NOMO-1 treated with DMSO at 0.1 percent for 48 hours (cell line): Measurements from ENCODE around the gene DNAAF8.
"Not testable (repeated sequence)": the region's sequence is repeated elsewhere in the genome, so short reads cannot be mapped to it uniquely, and the experiment has no call there.

Source experiments
- DNase-seq: peaks from one replicate; lab custom pipeline; 2025; ENCODE audit not compliant: unreplicated experiment; lab: John Stamatoyannopoulos, UW

DNAAF8 gene

DNA sequence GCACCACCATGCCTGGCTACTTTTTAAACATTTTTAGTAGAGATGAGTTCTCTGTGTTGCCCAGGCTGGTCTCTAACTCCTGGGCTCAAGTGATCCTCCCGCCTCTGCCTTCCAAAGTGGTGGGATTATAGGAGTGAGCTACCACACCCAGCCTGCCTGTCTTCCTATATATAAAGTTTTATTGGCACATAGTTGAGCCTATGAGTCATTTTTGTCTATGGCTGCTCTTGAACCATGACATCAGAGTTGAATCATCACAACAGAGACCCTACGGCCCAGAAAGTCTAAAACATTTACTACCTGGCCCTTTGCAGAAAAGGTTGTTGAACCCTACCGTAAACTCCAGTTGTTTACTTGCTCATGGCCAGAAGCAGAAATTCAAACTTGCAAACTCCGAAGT lies 45.9 kb downstream of the DNAAF8 start:
- DNase-seq, result no peak

DNA sequence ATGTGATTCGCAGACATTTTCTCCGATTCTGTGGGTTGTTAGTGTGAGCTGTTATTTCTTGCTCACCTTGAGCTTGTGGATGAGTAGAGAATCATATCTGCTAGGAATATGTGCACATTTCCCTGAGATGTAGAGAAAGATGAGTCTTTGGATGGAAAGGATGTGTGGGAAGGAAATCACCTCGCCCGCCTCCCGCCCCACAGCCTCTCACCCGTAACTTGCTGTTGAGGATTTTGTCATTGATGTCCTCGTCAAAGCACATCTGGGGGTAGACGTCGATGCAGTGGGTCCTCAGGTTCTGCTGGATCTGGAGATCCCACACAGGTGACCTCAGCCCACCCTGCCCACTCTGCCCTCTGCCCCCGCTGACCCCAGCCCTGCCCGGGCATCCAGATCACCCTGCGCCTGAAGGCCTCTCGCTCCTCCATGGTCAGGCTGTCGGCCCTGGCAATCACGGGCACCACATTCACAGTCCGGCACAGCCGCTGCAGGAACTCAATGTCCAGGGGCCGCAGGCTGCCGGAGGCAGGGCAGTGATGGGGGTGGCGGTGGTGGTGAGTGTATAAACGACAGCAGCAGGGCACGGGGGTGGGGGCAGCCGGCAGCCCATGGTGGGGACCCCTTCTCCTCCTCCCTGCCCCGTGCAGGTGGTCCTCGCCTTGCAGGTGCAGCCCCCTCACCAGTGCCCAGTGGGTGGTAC lies 49.1 kb downstream of the DNAAF8 start:
- DNase-seq, result no peak

DNA sequence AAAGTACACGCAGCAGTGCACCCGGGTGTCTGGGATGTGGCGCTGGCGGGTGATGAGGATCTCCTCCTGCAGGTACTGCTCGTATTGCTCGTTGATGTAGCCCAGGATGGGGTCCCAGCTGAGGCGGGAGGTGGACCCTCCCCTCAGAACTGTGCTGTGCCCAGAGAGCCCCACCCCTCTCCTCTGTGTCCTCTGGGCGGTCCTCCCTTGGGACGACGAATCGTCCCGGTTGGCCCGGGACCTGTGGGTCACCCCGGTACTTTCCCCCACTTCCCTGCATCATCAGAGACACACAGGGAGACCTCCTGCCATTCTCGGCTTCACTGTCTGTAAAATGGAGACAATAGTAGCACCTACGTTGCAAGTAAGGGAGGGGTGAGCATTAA lies 49.6 kb downstream of the DNAAF8 start:
- no peak for DNase-seq

DNA sequence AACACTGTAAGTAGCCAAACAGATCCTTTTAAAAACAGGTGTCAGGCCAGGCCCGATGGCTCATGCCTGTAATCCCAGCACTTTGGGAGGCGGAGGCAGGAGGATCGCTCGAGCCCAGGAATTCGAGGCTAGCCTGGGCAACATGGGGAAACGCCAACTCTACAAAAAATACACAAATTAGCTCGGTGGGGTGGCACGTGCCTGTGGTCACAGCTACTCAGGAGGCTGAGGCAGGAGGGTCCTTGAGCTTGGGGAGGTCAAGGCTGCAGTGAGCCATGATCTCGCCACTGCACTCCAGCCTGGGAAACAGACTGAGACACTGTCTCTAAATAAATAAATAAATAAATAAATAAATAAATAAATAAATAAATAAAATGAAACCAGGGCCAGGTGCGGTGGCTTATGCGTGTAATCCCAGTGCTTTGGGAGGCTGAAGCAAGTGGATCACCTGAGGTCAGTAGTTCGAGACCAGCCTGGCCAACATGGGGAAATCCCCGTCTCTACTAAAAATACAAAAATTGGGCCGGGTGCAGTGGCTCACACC lies 50.2 kb downstream of the DNAAF8 start:
- not testable (repeated sequence) for DNase-seq

DNA sequence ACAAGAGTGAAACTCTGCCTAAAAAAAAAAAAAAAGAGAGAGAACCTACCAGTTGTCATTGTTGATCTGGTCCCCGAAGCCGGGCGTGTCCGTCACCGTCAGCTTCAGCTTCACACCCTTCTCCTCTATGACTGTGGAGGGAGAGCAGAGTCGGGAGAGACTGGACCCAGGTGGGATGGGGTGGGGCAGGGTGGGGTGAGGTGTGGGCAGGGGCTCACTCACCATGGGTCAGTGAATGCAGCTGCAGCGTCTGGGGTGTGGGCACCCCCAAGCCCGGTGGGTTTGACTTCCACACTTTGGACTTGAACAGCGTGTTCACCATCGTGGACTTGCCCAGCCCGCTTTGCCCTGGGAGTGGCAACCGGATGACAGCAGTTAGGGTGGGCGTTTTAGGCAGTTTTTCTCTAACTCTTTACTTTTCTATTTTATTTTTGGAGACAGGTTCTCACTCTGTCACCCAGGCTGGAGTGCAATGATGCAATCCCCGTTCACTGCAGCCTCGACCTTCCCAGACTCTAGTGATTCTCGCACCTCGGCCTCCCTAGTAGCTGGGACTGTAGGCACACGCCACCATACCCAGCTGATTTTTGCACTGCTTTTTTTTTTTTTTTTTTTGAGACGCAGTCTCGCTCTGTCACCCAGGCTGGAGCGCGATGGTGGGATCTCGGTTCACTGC lies 51.6 kb downstream of the DNAAF8 start:
- DNase-seq, result no peak

DNA sequence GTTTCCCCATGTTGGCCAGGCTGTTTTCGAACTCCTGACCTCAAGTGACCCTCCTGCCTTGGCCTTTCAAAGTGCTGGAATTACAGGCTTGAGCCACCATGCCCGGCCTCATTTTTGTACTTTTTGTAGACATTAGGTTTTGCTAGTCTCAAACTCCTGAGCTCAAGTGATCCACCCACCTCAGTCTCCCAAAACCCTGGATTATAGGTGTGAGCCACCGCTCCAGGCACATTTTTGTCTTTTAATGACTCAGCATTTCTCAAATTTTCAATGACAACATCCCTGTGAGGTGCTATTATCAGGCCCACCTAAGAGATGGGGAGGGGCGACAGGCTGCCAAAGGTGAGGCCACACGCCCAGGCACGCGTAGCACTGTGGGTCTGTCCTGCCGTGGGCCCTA lies 52.7 kb downstream of the DNAAF8 start:
- no peak for DNase-seq

DNA sequence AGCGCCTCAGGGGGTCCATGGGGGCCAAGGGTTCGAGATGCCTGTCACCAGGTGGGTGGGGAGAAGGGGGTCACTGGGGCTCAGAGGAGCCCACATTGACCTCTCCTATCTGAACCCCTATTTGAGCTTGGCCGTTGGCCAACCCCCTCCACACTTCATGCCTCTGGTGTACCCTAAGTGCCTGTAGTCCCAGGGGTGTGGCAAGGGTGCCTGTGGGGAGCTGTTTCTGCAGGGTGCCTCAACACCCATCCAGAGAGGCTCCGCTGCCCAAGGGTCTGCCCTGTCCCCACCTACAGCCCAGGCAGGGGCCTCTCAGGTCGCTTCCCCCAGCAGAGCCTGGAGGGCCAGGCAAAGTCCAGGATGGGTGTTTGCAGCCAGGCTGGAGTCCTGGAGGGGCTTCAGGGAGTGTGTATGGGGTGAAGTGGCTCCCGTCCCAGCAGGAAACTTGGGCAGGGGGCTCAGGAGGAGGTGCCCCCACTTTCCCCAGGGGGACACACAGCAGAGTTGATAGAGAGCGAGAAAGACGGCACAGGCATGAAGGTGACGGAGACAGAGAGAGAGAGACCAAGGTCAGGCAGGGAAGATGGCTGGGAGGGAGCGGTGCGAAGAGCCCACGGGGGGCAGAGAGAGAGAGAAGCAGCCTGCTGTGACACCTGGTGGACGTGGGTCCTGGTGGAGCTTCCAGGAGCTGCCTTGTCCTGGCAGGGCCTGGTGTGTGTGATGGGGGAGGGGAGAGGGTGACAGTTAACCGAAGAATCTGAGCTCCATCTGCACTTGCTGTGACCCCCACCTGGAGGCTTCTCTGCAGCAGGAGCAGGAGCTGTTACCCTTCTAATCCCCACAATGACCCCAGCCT lies 53.5 kb downstream of the DNAAF8 start, which contains the start of gene SEPTIN12:
TSS of gene SEPTIN12 (minus strand) at position 719 of the 856 bp plus-strand sequence. CDS start at position 19, 700 bp downstream.
- DNase-seq, result no peak

DNA sequence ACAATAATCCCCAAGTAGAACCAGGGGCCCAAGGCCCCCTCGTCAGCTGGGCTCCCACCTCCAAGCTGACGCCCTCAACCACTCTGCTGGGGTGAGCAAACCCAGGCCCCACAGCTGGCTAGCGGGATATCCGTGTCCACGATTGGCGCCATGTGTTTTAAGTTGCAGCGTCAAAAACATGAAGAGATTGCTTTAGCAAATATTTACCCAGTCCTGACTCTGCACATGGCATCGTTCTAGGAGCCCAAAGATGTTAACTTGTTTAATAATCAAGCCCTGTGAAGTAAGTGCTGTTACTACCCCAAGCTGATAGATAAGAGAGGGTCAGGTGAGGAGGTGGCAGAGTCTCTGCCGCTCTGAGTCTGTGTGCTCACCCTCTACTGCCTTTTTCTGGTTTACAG lies 54.2 kb downstream of the DNAAF8 start:
- no peak for DNase-seq

DNA sequence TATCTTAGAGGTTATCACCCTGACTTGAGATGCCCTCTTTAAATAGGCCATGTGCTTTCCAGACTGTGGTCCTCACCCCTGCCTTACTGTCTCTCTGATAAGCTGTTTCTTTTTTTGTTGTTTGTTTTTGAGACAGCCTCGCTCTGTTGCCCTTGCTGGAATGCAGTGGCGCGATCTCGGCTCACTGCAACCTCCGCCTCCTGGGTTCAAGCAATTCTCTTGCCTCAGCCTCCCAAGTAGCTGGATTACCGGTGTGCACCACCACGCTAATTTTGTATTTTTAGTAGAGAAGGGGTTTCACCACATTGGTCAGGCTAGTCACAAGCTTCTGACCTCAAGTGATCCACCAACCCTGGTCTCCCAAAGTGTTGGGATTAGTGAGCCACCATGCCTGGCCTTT lies 54.6 kb downstream of the DNAAF8 start:
- no peak for DNase-seq

DNA sequence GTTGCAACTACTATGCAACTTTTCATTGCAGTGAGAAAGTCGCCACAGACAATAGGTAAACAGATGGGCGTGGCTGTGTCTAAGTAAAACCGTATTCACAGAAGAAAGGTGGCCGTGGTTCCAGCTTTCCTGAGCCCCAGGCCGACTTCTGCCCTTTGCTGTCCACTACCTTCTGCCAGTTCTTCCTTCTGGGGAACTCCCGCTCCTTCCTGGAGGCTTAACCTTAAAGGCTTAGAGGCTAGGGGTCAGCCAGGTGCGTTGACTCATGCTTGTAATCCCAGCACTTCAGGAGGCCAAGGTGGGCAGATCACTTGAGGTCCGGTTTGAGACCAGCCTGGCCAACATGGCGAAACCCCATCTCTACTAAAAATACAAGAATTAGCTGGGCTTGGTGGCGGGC lies 55.9 kb downstream of the DNAAF8 start:
- no peak for DNase-seq

DNA sequence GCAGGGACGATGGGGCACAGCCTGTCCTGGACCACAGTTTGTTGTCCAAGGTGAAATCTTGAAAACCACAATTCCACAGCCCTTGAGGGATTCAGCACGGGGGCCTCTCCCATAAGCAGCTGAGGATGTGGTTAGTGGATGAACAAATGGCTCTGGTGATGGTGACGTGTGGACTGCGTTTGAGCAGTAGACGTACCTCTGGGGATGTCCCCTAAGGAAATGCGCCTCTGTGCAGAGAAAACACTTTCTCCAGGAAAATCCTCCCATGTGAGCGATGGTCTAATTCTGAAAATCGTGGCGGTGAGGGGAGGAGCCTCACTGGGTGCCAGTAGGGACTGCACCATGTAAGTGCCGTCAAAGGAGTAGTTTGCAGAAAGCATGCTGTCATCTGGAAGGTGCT lies 56.5 kb downstream of the DNAAF8 start:
- DNase-seq, result no peak

DNA sequence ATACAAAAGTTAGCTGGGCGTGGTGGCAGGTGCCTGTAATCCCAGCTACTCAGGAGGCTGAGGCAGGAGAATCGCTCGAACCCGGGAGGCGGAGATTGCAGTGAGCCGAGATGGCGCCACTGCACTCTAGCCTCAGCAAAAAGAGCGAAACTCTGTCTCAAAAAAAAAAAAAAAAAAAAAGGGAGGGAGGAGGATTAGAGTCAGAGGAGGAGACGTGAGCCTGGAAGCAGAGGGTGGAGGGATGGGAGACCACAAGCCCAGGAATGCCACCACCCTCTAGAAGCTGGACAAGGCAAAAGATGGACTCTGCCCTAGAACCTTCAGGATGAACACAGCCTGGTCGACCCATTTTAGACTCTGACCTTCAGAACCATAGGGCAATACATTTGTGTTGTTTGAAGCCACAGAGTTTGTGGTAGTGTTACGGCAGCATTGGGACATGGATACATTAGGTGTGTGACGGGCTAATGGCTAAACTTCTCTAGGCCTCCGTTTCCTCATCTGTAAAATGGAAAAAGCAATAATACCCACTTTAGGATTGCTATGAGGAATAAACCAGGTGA lies 58.7 kb downstream of the DNAAF8 start:
- no peak for DNase-seq

DNA sequence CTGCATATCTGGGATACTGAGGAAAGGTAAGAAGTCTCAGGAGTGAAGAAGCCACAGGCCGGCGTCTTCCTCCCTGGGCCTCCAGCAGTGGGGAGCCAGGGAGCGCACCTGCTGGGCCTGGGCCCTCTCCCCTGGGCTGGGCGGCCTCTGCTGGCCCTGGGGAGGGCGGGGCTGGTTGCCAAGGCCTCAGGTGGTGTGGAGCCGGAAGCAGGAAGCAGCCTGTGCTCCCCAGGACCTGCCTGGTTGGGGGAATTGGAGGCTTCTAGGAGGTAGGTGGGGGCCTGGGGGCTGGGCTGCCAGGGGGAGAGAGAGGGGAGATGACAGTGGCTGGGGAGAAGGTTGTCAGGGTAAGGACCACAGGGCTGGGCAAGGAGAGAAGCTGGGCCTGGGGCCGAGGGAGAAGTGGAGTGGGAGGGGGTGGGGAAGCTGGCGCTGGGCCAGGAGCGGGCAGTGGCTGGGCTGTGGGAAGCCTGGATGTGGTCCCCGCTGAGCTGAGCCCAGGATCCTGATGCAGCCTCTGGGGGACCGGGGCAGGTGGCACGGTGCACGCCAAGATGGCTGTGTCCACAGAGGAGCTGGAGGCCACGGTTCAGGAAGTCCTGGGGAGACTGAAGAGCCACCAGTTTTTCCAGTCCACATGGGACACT lies 61.0 kb downstream of the DNAAF8 start, which contains the start of gene SMIM22:
TSS of gene SMIM22 (plus strand) at position 189 of the 647 bp plus-strand sequence. CDS start at position 555, 366 bp downstream.
- DNase-seq, result no peak

DNA sequence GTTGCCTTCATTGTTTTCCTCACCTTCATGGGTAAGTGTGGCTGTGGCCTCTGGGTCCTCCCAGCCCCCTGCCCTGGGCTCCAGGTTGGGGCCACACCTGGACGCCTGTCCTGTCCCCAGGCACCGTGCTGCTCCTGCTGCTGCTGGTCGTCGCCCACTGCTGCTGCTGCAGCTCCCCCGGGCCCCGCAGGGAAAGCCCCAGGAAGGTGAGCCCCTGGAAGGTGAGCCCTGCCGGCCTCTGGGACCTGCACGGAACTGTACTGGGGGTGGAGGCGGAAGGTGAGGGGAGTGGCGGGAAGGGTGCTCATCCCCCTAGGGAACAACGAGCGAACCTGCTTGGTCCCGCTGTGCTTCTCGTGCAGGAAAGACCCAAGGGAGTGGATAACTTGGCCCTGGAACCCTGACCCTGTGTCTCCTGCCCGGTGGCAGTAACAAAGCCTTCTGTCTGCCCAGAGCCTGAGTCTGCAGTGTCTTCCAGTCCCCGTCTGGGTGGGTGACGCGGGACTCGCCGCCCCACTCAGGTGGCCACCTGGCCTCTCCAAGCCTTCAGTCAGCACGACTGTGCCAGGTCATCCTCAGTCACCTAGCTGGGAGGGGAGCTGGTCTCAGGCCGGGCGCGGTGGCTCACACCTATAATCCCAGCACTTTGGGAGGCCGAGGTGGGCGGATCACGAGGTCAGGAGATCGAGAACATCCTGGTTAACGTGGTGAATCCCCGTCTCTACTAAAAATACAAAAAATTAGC lies 61.7 kb downstream of the DNAAF8 start:
- no peak for DNase-seq

DNA sequence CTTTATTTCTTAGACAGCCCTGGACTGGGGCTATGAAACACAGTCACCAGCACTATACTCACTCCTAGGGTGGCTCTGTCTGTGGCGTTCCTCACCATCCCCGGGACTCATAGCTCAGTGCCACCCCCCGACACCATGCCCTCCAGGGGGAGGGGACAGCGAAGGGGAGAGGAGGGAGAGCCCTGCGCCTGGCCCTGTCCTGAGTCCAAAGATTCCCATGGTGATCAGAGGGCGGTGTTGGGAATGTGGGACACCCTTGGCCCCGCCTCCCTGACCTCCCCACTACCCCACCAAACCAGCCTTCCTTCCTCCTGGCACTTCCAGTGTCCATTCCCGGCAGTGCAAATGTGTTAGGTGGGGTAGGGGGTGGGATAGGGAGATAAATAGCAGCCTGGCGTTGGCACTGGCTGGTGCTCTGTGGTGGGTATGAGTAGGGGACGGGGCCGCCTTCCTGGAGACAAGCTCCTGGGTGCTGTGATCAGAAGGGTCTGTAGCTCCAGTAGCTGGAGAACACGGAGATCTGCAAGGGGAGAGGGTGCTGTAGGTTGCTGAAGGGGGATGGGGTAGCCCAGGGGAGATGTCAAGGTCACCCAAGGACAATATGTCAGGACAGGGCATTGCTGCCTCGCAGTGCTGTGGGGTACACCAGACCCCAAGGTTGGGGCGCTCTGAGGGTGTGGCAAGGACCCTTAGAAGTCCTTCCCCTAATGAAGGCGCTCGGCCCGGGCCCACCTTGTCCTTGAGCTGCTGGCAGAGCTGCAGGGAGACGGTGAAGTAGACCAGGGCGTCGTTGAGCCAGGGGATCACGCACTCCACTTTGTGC lies 62.9 kb downstream of the DNAAF8 start:
- no peak for DNase-seq

DNA sequence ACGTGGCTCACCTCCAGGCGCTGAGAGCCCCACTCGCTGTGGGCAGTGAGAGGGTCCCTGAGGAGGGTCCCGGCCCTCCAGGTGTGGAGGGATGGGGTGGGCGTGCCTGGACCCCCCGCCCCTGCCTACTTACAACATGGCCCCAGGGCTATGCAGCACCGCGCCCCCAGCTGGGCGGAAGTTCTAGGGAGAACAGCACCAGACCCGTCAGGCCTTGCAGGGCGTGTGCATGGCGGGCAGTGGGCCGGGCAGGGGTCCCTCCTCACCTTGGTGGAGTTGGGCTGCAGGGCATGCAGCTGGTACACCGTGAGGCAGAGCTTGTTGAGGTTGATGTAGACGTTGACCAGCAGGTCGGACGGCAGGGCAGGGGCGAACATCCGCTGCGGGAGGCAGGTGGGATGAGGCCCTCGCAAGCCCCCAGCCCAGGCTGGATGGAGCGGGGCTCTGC lies 63.5 kb downstream of the DNAAF8 start:
- no peak for DNase-seq

DNA sequence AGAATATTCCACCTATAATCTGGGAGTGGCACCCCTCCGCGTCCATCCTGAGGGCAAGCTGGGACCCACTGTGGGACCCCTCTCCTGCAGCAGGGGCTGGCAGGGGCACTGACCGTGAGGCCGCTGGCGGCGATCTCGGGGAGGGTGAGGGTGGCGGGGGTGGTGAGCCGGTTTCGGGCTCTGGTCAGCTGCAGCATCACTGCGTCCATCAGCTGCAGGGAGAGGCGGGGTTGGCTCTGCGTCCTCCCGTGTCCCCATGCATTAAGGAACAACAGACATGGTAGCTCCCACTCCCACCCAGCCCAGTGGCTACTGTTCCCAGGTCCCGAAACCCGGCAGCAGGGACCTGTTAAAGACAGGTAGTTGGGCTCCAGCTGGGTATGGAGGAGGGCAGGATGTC lies 64.1 kb downstream of the DNAAF8 start:
- DNase-seq, result no peak
